ENCODE measurements around the gene ACSF3. TPM values are rescaled to one million over a fixed set of nuclear protein-coding genes. Genes with fewer than 3 reads are reported as not detected.

Gene ACSF3
- total and polyA plus RNA-seq, 4 donors, result 15.3 to 27.3 (median 18.8) TPM

DNA sequence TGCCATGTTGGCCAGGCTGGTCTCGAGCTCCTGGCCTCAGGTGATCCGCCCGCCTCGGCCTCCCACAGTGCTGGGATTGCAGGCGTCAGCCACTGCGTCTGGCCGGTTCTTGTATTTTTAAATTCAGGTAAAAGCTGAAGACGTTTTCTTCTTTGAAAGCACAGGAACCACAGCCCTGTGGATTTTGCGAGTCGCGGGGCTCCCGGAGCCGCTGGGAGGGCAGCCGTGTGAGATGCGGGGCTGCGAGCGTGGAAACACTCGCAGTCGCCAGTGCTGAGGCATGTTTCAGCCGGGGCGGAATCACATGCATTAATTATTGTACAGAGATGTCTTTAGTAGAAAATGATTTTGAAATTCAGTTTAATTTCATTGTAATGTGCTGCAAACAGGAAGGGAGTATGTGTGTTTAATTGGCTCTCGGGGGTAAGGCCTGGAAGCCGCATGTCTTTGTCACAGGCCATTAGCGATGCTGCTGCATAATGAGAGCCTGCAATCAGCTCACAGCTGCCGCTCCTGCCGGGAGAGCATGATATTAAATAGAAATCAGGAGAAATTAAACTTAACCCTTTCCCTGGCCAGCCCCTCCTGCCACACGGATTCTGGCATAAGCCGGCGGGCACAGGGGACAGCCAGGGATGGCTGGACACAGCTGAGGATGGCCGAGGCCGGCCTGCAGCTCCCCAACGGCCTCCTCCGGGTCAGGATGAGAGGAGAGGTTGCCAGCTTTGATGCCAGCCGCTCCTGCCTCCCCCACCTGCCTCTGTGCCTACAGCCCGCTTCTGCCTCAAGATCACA lies 42.5 kb downstream of the ACSF3 start:
- Histone ChIP-seq H3K27me3 (ENCODE audit: control insufficient read depth in 4 of 4, insufficient read depth in 4 of 4, low read length in 3 of 4) (no peaks in the 10 kb centered on the region), H3K9me3 (ENCODE audit: control insufficient read depth in 4 of 4, low read length in 3 of 4) (no peaks in the 10 kb centered on the region), H3K4me1 (ENCODE audit: control insufficient read depth in 4 of 4, insufficient read depth in 4 of 4, low read length in 3 of 4) (no peaks in the 10 kb centered on the region), H3K9ac (ENCODE audit: low read depth in 1 of 2, low read length in 2 of 2) (no peak overlapping the region), H3K4me3 (ENCODE audit: low read depth in 1 of 3, low read length in 3 of 3) (no peak overlapping the region), H3K36me3 (ENCODE audit: control insufficient read depth in 4 of 4, insufficient read depth in 3 of 4, low read depth in 1 of 4, low read length in 3 of 4) (peaks cover 3 to 34% (median 17%) of the 10 kb centered on the region in 4 donors), H3K27ac (ENCODE audit: low read depth in 1 of 2, low read length in 2 of 2) (no peak overlapping the region)
- no peak for DNase-seq (ENCODE audit: low spot score)
- WGBS, result 94% methylated on average over 35 of the region's 35 CpGs
- no peak for TF ChIP-seq SP1 (IDR thresholded peaks at IDR 0.05)
- TF ChIP-seq, protein P1, sequence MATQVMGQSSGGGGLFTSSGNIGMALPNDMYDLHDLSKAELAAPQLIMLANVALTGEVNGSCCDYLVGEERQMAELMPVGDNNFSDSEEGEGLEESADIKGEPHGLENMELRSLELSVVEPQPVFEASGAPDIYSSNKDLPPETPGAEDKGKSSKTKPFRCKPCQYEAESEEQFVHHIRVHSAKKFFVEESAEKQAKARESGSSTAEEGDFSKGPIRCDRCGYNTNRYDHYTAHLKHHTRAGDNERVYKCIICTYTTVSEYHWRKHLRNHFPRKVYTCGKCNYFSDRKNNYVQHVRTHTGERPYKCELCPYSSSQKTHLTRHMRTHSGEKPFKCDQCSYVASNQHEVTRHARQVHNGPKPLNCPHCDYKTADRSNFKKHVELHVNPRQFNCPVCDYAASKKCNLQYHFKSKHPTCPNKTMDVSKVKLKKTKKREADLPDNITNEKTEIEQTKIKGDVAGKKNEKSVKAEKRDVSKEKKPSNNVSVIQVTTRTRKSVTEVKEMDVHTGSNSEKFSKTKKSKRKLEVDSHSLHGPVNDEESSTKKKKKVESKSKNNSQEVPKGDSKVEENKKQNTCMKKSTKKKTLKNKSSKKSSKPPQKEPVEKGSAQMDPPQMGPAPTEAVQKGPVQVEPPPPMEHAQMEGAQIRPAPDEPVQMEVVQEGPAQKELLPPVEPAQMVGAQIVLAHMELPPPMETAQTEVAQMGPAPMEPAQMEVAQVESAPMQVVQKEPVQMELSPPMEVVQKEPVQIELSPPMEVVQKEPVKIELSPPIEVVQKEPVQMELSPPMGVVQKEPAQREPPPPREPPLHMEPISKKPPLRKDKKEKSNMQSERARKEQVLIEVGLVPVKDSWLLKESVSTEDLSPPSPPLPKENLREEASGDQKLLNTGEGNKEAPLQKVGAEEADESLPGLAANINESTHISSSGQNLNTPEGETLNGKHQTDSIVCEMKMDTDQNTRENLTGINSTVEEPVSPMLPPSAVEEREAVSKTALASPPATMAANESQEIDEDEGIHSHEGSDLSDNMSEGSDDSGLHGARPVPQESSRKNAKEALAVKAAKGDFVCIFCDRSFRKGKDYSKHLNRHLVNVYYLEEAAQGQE (IDR thresholded peaks at IDR 0.05), result no peak
- TF ChIP-seq HNF4A (conservative IDR thresholded peaks at IDR 0.05), result no peak

GRCh38 chr16:89136931-89137330 lies 43.3 kb downstream of the ACSF3 start:
- H3K9ac ChIP-seq (ENCODE audit: low read depth in 1 of 2, low read length in 2 of 2), result no peak overlapping the region
- H3K4me1 ChIP-seq (ENCODE audit: control insufficient read depth in 4 of 4, insufficient read depth in 4 of 4, low read length in 3 of 4), result no peaks in the 10 kb centered on the region
- 96% methylated on average over 17 of the region's 17 CpGs for WGBS
- H3K27me3 ChIP-seq (ENCODE audit: control insufficient read depth in 4 of 4, insufficient read depth in 4 of 4, low read length in 3 of 4), result no peaks in the 10 kb centered on the region
- peaks cover 3 to 36% (median 18%) of the 10 kb centered on the region in 4 donors for H3K36me3 ChIP-seq (ENCODE audit: control insufficient read depth in 4 of 4, insufficient read depth in 3 of 4, low read depth in 1 of 4, low read length in 3 of 4)
- no peaks in the 10 kb centered on the region for H3K9me3 ChIP-seq (ENCODE audit: control insufficient read depth in 4 of 4, low read length in 3 of 4)
- TF ChIP-seq, protein P2, sequence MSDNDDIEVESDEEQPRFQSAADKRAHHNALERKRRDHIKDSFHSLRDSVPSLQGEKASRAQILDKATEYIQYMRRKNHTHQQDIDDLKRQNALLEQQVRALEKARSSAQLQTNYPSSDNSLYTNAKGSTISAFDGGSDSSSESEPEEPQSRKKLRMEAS (IDR thresholded peaks at IDR 0.05), result no peak
- TF ChIP-seq RAD21 (IDR thresholded peaks at IDR 0.05), result no peak
- no peak for TF ChIP-seq SP1 (IDR thresholded peaks at IDR 0.05)
- TF ChIP-seq ATF3 (IDR thresholded peaks at IDR 0.05), result no peak
- no peak for TF ChIP-seq HNF4G (IDR thresholded peaks at IDR 0.05)
- no peak for TF ChIP-seq NR2F2 (IDR thresholded peaks at IDR 0.05)
- no peak for DNase-seq (ENCODE audit: low spot score)
- no peak overlapping the region for H3K4me3 ChIP-seq (ENCODE audit: low read depth in 1 of 3, low read length in 3 of 3)
- H3K27ac ChIP-seq (ENCODE audit: low read depth in 1 of 2, low read length in 2 of 2), result no peak overlapping the region

- no peak for DNase-seq (ENCODE audit: low spot score)
- 96% methylated on average over 24 of the region's 24 CpGs for WGBS
- H3K36me3 ChIP-seq (ENCODE audit: control insufficient read depth in 4 of 4, insufficient read depth in 3 of 4, low read depth in 1 of 4, low read length in 3 of 4), result peaks cover 3 to 38% (median 17%) of the 10 kb centered on the region in 4 donors
- TF ChIP-seq FOXA1 (IDR thresholded peaks at IDR 0.05), result no peak
- no peak for TF ChIP-seq FOXA2 (IDR thresholded peaks at IDR 0.05)
- TF ChIP-seq SP1 (IDR thresholded peaks at IDR 0.05), result no peak
- TF ChIP-seq, protein P1 (IDR thresholded peaks at IDR 0.05), result no peak
- TF ChIP-seq RAD21 (IDR thresholded peaks at IDR 0.05), result no peak
- no peak for TF ChIP-seq ATF3 (IDR thresholded peaks at IDR 0.05)
- TF ChIP-seq HNF4G (IDR thresholded peaks at IDR 0.05), result no peak
- no peak for TF ChIP-seq GABPA (IDR thresholded peaks at IDR 0.05 in 1 of 2, conservative IDR thresholded peaks at IDR 0.05 in 1 of 2)
- TF ChIP-seq, protein P3, sequence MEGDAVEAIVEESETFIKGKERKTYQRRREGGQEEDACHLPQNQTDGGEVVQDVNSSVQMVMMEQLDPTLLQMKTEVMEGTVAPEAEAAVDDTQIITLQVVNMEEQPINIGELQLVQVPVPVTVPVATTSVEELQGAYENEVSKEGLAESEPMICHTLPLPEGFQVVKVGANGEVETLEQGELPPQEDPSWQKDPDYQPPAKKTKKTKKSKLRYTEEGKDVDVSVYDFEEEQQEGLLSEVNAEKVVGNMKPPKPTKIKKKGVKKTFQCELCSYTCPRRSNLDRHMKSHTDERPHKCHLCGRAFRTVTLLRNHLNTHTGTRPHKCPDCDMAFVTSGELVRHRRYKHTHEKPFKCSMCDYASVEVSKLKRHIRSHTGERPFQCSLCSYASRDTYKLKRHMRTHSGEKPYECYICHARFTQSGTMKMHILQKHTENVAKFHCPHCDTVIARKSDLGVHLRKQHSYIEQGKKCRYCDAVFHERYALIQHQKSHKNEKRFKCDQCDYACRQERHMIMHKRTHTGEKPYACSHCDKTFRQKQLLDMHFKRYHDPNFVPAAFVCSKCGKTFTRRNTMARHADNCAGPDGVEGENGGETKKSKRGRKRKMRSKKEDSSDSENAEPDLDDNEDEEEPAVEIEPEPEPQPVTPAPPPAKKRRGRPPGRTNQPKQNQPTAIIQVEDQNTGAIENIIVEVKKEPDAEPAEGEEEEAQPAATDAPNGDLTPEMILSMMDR (IDR thresholded peaks at IDR 0.05; ENCODE audit: low read depth, low read length, missing input control), result no peak
- no peak for TF ChIP-seq HNF4A (conservative IDR thresholded peaks at IDR 0.05)
- TF ChIP-seq TAF1 (conservative IDR thresholded peaks at IDR 0.05), result no peak
- no peak for TF ChIP-seq NR2F2 (IDR thresholded peaks at IDR 0.05)
Measured at GRCh38 chr16:89137666-89138512, 44.2 kb downstream of the ACSF3 start.

More at GRCh38 chr16:89137666-89138512, 44.2 kb downstream of the ACSF3 start:
- no peaks in the 10 kb centered on the region for H3K9me3 ChIP-seq (ENCODE audit: control insufficient read depth in 4 of 4, low read length in 3 of 4)
- H3K4me3 ChIP-seq (ENCODE audit: low read depth in 1 of 3, low read length in 3 of 3), result no peak overlapping the region
- no peaks in the 10 kb centered on the region for H3K4me1 ChIP-seq (ENCODE audit: control insufficient read depth in 4 of 4, insufficient read depth in 4 of 4, low read length in 3 of 4)
- no peak overlapping the region for H3K27ac ChIP-seq (ENCODE audit: low read depth in 1 of 2, low read length in 2 of 2)
- H3K9ac ChIP-seq (ENCODE audit: low read depth in 1 of 2, low read length in 2 of 2), result no peak overlapping the region
- no peaks in the 10 kb centered on the region for H3K27me3 ChIP-seq (ENCODE audit: control insufficient read depth in 4 of 4, insufficient read depth in 4 of 4, low read length in 3 of 4)
